Nephron (organoid): Measurements from ENCODE around the gene KRTCAP3.
"Not testable (repeated sequence)": the region's sequence is repeated elsewhere in the genome, so short reads cannot be mapped to it uniquely, and the experiment has no call there.

Experiments used
- H3K27ac Mint-ChIP-seq, 3 experiments: 2 replicates each; pipeline ENCODE4 v1.8.0; 2020; ENCODE audit warnings: mixed read lengths in 3 of 3, mild to moderate bottlenecking in 2 of 3, moderate library complexity in 1 of 3
- H3K27me3 Mint-ChIP-seq: 2 replicates; pipeline ENCODE4 v1.8.0; 2021; ENCODE audit warnings: low read depth, mild to moderate bottlenecking, moderate library complexity, mixed read lengths
- H3K36me3 Mint-ChIP-seq: 2 replicates; pipeline ENCODE4 v1.8.0; 2020; ENCODE audit warnings: low read depth, mixed read lengths
- H3K4me1 Mint-ChIP-seq: 2 replicates; pipeline ENCODE4 v1.8.0; 2020; ENCODE audit warnings: mixed read lengths
- H3K4me3 Mint-ChIP-seq, 3 experiments: 2 replicates each; pipeline ENCODE4 v1.8.0; 2020; ENCODE audit warnings: mild to moderate bottlenecking in 3 of 3, mixed read lengths in 3 of 3, moderate library complexity in 2 of 3
- H3K9me3 Mint-ChIP-seq: 2 replicates; pipeline ENCODE4 v1.8.0; 2020; ENCODE audit warnings: mixed read lengths
- TF ChIP-seq, protein P1 (sequence below), 3 experiments: fragments of 200-600 bp; sonication (generic); IDR thresholded peaks; one replicate each; pipeline ENCODE4 v1.5.0; 2021; ENCODE audit warnings: antibody characterized with exemption in 3 of 3; ENCODE audit not compliant: unreplicated experiment in 3 of 3

KRTCAP3 gene

DNA sequence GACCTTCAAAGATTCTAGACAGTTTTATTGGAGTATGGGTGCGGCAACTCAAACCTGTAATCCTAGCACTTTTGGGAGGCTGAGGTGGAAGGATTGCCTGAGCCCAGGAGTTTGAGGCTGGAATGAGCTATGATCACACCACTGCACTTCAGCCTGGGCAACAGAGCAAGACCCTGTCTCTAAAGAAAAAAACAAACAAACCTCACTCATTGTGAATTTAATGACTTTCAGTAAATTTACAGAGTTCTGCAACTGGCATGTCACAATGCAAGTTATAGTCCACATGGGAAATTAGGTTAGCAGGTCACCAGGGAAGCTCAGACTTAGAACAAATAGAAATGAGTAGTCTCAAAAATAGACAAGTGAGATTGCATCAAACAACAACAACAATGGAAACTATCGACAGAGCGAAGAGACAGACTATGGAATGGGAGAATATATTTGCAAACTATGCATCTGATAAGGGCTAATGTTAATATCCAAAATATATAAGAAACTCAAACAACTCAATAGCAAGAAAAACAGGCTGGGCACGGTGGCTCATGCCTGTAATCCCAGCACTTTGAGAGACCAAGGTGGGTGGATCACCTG lies 20.4 kb upstream of the KRTCAP3 start:
- H3K27ac Mint-ChIP-seq: no peak overlapping the region
- no peak overlapping the region for H3K4me3 Mint-ChIP-seq
- no peaks in the 10 kb centered on the region for H3K4me1 Mint-ChIP-seq
- no peaks in the 10 kb centered on the region for H3K9me3 Mint-ChIP-seq
- no peaks in the 10 kb centered on the region for H3K36me3 Mint-ChIP-seq
- H3K27me3 Mint-ChIP-seq: peaks cover 3% of the 10 kb centered on the region
- TF ChIP-seq, protein P1, sequence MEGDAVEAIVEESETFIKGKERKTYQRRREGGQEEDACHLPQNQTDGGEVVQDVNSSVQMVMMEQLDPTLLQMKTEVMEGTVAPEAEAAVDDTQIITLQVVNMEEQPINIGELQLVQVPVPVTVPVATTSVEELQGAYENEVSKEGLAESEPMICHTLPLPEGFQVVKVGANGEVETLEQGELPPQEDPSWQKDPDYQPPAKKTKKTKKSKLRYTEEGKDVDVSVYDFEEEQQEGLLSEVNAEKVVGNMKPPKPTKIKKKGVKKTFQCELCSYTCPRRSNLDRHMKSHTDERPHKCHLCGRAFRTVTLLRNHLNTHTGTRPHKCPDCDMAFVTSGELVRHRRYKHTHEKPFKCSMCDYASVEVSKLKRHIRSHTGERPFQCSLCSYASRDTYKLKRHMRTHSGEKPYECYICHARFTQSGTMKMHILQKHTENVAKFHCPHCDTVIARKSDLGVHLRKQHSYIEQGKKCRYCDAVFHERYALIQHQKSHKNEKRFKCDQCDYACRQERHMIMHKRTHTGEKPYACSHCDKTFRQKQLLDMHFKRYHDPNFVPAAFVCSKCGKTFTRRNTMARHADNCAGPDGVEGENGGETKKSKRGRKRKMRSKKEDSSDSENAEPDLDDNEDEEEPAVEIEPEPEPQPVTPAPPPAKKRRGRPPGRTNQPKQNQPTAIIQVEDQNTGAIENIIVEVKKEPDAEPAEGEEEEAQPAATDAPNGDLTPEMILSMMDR (IDR thresholded peaks at IDR 0.05; ENCODE audit: unreplicated experiment in 3 of 3): no peak

DNA sequence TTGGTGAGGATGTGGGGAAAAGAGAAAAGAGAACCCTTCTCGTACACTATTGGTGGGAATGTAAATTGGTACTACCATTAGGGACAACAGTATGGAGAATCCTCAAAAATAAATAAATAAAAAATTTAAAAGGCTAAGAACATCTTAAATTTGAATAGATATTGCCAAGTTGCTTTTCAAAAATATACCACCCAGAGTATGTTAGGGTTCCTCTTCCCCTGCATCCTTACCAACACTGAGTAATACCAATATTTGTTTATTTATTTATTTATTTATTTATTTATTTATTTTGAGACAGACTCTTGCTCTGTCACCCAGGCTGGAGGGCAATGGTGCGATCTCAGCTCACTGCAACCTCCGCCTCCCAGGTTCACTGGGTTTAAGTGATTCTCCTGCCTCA lies 19.2 kb upstream of the KRTCAP3 start:
- TF ChIP-seq, protein P1 (IDR thresholded peaks at IDR 0.05; ENCODE audit: unreplicated experiment in 3 of 3): no peak
- Mint-ChIP-seq H3K4me3 (no peak overlapping the region), H3K27ac (no peak overlapping the region), H3K27me3 (no peaks in the 10 kb centered on the region), H3K36me3 (no peaks in the 10 kb centered on the region), H3K9me3 (no peaks in the 10 kb centered on the region), H3K4me1 (peaks cover 5% of the 10 kb centered on the region)

DNA sequence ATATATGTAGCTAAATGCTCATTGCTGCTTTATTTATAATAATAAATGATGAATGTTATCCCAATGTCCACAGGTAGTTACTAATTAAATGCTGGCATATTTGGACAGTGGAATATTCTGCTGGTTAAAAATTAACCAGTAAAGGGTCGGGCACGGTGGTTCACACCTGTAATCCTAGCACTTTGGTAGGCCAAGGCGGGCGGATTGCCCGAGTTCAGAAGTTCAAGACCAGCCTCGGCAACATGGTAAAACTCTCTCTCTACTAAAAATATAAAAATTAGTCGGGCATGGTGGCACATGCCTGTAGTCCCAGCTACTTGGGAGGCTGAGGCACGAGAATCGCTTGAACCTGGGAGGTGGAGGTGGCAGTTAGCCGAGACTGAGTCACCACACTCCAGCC lies 17.1 kb upstream of the KRTCAP3 start:
- peaks cover 17% of the 10 kb centered on the region for H3K4me1 Mint-ChIP-seq
- H3K4me3 Mint-ChIP-seq, H3K27me3 Mint-ChIP-seq, H3K36me3 Mint-ChIP-seq, H3K27ac Mint-ChIP-seq, H3K9me3 Mint-ChIP-seq: not testable (repeated sequence)

DNA sequence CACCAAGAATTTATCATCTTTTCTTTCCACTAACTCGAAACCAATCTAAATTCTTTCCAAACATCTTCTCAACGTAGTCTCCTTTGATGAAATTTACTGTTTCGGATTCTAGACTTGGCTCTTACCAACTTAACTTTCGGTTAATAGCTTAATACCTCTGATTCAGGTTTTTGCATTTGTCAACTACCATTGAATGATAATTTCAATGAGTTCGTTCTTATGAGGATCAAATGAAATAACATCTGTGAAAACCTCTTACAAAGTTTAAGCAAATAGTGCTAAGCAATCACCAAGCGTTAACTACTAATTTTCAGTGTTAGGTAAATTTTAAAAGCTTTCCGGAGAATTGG lies 14.3 kb upstream of the KRTCAP3 start:
- Mint-ChIP-seq H3K4me1 (peaks cover 27% of the 10 kb centered on the region), H3K27ac (peak overlapping the region; percentile 94 to 100 (median 99)), H3K36me3 (peaks cover 4% of the 10 kb centered on the region), H3K9me3 (no peaks in the 10 kb centered on the region), H3K27me3 (no peaks in the 10 kb centered on the region), H3K4me3 (peak overlapping the region; percentile 97 to 99 (median 98))
- TF ChIP-seq, protein P1 (IDR thresholded peaks at IDR 0.05; ENCODE audit: unreplicated experiment in 3 of 3): no peak

DNA sequence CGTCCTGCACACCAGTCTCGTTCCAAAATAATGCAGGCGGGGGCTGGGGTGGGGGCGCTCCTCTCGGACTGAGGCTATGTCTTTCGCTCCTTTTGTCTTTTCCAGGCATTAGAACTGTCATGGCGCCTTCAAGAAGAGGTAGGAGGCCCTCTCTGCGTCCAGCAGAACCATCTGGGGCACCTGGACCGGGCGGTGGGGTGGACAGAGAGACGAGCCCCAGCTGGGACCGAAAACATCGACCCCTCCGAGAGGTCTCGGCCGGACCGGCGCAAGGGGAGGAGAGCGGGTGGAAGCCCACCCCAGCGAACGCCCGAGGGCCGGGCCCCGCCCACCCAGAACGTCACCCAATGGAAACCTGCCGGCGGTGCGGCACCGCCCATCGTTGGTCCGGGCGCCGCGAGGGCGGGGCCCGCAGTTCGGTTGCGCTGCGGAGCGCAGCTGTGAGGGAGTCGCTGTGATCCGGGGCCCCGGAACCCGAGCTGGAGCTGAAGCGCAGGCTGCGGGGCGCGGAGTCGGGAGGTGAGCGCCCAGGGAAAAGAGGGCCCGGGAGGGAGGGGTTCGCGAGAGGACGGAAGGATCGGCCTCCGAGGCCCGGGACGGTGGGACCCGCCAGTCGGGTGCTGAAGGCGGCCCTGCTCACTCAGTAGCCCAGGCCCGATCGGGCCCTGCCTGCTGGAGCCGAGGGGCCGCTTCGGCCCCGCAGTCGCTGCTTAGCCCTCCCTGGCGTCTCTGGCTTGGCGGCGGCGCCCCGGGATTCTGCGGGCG lies 13.8 kb upstream of the KRTCAP3 start, which contains the start of gene NRBP1:
NRBP1 (plus strand) TSS at position 419 of the 765 bp plus-strand sequence. CDS start 4,643 bp downstream, outside the sequence.
- no peaks in the 10 kb centered on the region for H3K27me3 Mint-ChIP-seq
- H3K27ac Mint-ChIP-seq: peak within 1 kb of the TSS; percentile 94 to 100 (median 99)
- H3K4me1 Mint-ChIP-seq: peaks cover 27% of the 10 kb centered on the region
- peaks cover 8% of the 10 kb centered on the region for H3K36me3 Mint-ChIP-seq
- TF ChIP-seq, protein P1 (IDR thresholded peaks at IDR 0.05; ENCODE audit: unreplicated experiment in 3 of 3): no peak
- peak within 1 kb of the TSS; percentile 98 to 100 (median 99) for H3K4me3 Mint-ChIP-seq
- no peaks in the 10 kb centered on the region for H3K9me3 Mint-ChIP-seq

DNA sequence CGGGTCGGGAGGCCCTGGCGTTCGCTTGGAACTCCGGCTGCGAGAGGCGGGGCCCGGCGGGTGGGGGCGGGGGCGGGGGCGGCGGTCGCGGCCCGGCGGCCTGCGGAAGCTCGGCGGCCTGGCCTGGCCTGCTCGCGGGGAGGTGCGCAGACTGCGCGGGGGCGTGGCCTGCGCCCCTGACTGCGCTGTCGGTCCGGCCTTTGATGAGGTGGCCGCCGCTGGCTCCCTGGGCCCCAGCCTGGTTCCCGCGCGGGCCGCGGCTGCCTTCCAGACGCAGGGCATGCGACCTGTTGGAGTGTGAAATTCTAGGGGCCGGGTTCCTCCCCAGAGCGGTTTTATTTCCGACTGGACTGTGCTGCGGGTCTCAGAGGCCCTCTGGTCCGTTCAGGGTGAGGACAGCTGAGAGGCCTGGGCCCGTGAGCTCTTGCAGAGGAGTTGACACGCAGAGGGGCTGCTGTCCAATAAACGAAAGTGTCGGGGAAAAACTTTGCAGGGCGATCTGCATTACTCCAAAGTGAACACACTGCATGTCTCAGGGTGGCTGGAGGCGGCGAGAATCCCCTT lies 13.1 kb upstream of the KRTCAP3 start:
- Mint-ChIP-seq H3K27ac (peak overlapping the region; percentile 94 to 98 (median 97)), H3K4me1 (peaks cover 27% of the 10 kb centered on the region), H3K36me3 (peaks cover 15% of the 10 kb centered on the region), H3K27me3 (no peaks in the 10 kb centered on the region), H3K4me3 (peak overlapping the region; percentile 98 to 100 (median 98)), H3K9me3 (no peaks in the 10 kb centered on the region)
- TF ChIP-seq, protein P1 (IDR thresholded peaks at IDR 0.05; ENCODE audit: unreplicated experiment in 3 of 3): no peak
